ENCODE measurements around the gene LMO1.
A peak's percentile ranks its signal among the peaks of the same experiment; 100 is the strongest.

Gene LMO1

DNA sequence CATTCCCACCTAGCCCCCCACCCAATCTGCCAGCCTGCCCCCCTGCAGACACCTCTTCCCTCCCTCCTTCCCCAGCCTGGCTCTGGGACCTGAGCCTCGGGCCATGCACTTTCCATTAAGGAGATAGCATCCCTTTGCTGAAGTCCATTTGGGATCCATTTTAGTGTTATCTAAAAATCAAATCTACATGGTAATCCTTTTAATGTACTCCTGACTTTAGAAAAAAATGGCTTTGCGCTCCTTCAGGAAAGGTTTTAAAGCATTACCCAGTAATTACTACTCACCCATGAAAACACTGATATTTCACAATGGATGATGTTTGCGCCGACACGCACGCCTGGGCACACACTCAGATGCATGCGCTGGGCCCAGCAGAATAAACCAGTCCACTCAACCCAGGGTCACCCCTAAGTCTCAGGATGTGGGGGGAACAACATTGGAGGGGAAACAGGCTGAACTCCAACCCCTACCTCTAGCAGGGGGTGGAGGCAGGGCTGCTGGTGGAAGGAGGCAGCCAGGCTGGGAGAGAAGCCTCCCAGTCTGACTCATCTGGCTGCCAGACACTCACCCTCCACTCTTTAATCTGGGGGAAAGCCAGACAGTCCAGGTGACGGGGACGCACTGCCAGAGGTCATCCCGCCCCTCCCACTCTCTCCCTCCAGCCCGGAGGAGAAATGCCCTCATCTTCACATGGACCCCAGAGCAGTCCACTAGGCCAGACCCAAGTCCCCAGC is 29.8 kb downstream of the LMO1 start:
- TF ChIP-seq, protein P1, sequence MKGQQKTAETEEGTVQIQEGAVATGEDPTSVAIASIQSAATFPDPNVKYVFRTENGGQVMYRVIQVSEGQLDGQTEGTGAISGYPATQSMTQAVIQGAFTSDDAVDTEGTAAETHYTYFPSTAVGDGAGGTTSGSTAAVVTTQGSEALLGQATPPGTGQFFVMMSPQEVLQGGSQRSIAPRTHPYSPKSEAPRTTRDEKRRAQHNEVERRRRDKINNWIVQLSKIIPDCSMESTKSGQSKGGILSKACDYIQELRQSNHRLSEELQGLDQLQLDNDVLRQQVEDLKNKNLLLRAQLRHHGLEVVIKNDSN (IDR thresholded peaks at IDR 0.05): no peak
- TF ChIP-seq EP300 (IDR thresholded peaks at IDR 0.05; ENCODE audit: borderline replicate concordance) (0 out of 2 replicates have a peak, but pooled peaks have one; percentile 31), CEBPB (IDR thresholded peaks at IDR 0.05) (peak; percentile 84), TAF1 (IDR thresholded peaks at IDR 0.05; ENCODE audit: low read depth) (no peak), NFIC (IDR thresholded peaks at IDR 0.05) (peak; percentile 44; the same call in 1 of the 2 replicates)

DNA sequence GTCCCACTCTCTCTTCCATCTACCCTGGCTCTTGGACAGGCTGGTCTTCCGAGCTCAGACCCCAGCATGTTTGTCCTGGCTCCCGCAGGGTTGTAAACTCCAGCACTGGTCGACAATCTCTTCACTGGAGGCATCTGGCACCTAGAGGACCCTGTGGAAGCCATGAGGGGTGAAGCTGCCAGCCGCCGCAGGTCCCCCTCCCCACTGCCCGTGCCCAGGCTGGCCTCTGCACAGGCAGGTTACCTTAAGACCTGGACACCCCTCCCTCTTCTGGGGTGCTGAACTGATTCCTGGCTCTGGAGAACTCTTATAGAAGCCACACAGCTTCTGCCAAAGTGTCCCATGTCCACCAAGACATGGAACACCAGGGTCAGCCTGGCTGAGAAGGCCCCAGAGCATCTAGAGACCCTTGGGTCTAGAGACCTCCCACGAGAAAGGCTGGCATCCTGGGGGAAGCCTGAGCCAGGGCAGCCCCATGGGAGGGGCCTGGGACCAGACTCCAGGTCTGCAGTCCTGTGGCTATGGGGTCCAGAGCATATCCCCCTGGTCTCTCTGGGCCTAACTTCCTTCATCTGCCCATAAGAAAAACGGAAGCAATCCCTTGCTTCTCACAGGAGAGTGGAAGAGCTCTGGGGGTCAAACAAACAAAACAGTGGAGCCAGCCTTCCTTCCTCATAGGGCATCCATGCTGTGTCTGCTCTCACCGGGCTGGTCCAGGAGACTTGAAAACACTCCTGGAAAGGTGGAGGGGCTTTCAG is 30.6 kb downstream of the LMO1 start:
- TF ChIP-seq, protein P1 (IDR thresholded peaks at IDR 0.05): no peak
- TF ChIP-seq EGR1 (IDR thresholded peaks at IDR 0.05) (no peak), CREB1 (IDR thresholded peaks at IDR 0.05; ENCODE audit: low read depth) (no peak), NFIC (IDR thresholded peaks at IDR 0.05) (no peak), EP300 (IDR thresholded peaks at IDR 0.05; ENCODE audit: borderline replicate concordance) (no peak), RAD21 (IDR thresholded peaks at IDR 0.05; ENCODE audit: low read depth) (no peak), CEBPB (IDR thresholded peaks at IDR 0.05) (no peak), FOXM1 (IDR thresholded peaks at IDR 0.05; ENCODE audit: borderline replicate concordance, low read depth) (no peak), ZBTB7A (IDR thresholded peaks at IDR 0.05; ENCODE audit: low read depth) (no peak), TCF12 (IDR thresholded peaks at IDR 0.05; ENCODE audit: low read depth) (no peak), TEAD4 (IDR thresholded peaks at IDR 0.05) (no peak), TAF1 (IDR thresholded peaks at IDR 0.05; ENCODE audit: low read depth) (no peak), YY1 (IDR thresholded peaks at IDR 0.05; ENCODE audit: low read depth) (no peak)
- TF ChIP-seq, protein P2, sequence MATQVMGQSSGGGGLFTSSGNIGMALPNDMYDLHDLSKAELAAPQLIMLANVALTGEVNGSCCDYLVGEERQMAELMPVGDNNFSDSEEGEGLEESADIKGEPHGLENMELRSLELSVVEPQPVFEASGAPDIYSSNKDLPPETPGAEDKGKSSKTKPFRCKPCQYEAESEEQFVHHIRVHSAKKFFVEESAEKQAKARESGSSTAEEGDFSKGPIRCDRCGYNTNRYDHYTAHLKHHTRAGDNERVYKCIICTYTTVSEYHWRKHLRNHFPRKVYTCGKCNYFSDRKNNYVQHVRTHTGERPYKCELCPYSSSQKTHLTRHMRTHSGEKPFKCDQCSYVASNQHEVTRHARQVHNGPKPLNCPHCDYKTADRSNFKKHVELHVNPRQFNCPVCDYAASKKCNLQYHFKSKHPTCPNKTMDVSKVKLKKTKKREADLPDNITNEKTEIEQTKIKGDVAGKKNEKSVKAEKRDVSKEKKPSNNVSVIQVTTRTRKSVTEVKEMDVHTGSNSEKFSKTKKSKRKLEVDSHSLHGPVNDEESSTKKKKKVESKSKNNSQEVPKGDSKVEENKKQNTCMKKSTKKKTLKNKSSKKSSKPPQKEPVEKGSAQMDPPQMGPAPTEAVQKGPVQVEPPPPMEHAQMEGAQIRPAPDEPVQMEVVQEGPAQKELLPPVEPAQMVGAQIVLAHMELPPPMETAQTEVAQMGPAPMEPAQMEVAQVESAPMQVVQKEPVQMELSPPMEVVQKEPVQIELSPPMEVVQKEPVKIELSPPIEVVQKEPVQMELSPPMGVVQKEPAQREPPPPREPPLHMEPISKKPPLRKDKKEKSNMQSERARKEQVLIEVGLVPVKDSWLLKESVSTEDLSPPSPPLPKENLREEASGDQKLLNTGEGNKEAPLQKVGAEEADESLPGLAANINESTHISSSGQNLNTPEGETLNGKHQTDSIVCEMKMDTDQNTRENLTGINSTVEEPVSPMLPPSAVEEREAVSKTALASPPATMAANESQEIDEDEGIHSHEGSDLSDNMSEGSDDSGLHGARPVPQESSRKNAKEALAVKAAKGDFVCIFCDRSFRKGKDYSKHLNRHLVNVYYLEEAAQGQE (IDR thresholded peaks at IDR 0.05; ENCODE audit: low read depth): no peak
- TF ChIP-seq, protein P3, sequence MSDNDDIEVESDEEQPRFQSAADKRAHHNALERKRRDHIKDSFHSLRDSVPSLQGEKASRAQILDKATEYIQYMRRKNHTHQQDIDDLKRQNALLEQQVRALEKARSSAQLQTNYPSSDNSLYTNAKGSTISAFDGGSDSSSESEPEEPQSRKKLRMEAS (IDR thresholded peaks at IDR 0.05): no peak

DNA sequence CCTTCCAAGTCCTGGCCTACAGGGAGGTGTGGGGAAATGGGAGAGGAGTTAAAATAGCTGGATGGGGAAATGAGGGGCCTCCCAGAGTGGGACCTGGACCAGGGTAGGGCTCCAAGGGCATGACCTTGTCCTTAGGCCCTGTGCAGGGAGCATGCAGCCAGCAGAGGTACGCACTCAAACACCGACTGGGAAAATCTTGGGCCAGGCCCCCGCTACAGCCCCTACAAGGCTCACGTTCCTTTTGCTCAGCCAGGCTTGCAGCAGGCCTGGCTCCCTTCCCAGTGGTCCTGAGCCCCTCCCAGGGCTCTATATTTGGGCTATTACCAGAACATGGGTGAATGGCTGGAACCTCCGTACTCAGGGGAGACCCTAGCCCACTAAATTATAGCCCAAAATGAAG is 31.3 kb downstream of the LMO1 start:
- no peak for TF ChIP-seq FOXM1 (IDR thresholded peaks at IDR 0.05; ENCODE audit: borderline replicate concordance, low read depth)
- TF ChIP-seq, protein P2 (IDR thresholded peaks at IDR 0.05; ENCODE audit: low read depth): no peak
- no peak for TF ChIP-seq ZBTB7A (IDR thresholded peaks at IDR 0.05; ENCODE audit: low read depth)
- no peak for TF ChIP-seq TEAD4 (IDR thresholded peaks at IDR 0.05)

DNA sequence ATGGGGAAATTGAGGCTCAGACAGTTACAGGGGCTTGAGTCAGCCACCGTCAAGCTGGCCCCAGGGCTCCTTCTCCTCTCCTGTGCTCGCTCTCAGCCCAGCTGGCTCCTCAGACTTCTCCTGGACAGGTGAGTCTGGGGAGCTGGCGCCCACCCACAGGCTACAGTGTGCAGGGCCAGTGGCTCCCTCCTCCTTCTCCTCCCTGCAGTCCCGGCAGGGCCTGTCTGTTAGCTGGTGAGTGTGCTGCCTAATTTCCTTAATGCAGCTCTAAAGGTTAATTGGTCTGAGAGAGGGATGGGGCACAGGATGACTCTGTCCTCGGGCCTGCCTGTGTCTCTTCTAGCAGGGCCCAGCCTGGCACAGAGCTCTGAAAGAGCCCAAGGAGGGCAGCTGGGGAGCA is 31.7 kb downstream of the LMO1 start:
- no peak for TF ChIP-seq TCF12 (IDR thresholded peaks at IDR 0.05; ENCODE audit: low read depth)
- TF ChIP-seq EGR1 (IDR thresholded peaks at IDR 0.05): no peak
- TF ChIP-seq ZBTB7A (IDR thresholded peaks at IDR 0.05; ENCODE audit: low read depth): no peak
- no peak for TF ChIP-seq FOXM1 (IDR thresholded peaks at IDR 0.05; ENCODE audit: borderline replicate concordance, low read depth)
- no peak for TF ChIP-seq RAD21 (IDR thresholded peaks at IDR 0.05; ENCODE audit: low read depth)
- no peak for TF ChIP-seq CREB1 (IDR thresholded peaks at IDR 0.05; ENCODE audit: low read depth)
- TF ChIP-seq CEBPB (IDR thresholded peaks at IDR 0.05): no peak
- TF ChIP-seq TAF1 (IDR thresholded peaks at IDR 0.05; ENCODE audit: low read depth): no peak
- TF ChIP-seq, protein P3 (IDR thresholded peaks at IDR 0.05): no peak
- TF ChIP-seq EP300 (IDR thresholded peaks at IDR 0.05; ENCODE audit: borderline replicate concordance): no peak
- no peak for TF ChIP-seq TEAD4 (IDR thresholded peaks at IDR 0.05)
- TF ChIP-seq, protein P2 (IDR thresholded peaks at IDR 0.05; ENCODE audit: low read depth): no peak
- TF ChIP-seq, protein P1 (IDR thresholded peaks at IDR 0.05): no peak

Measured in Ishikawa (cell line).